Measurements from ENCODE around the gene CTSV.
"Not testable (repeated sequence)": the region's sequence is repeated elsewhere in the genome, so short reads cannot be mapped to it uniquely, and the experiment has no call there.

DNA sequence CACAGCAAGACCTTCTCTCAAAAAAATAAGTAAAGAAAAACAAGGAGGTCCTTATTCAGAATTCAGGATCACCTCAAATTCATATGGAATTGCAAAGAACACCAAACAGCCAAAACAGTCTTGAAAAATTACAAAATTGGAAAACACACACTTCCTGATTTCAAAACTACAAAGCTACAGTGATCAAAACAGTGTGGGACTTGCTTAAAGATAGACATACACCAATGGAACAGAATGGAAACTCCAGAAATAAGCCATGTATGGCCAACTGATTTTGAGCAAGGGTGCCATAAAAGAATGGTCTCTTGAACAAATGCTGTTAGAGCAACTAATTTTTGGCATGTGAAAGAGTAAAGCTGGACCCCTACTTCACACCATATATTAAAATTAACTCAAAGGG lies 36.7 kb downstream of the CTSV start:
- TF ChIP-seq, protein P1, sequence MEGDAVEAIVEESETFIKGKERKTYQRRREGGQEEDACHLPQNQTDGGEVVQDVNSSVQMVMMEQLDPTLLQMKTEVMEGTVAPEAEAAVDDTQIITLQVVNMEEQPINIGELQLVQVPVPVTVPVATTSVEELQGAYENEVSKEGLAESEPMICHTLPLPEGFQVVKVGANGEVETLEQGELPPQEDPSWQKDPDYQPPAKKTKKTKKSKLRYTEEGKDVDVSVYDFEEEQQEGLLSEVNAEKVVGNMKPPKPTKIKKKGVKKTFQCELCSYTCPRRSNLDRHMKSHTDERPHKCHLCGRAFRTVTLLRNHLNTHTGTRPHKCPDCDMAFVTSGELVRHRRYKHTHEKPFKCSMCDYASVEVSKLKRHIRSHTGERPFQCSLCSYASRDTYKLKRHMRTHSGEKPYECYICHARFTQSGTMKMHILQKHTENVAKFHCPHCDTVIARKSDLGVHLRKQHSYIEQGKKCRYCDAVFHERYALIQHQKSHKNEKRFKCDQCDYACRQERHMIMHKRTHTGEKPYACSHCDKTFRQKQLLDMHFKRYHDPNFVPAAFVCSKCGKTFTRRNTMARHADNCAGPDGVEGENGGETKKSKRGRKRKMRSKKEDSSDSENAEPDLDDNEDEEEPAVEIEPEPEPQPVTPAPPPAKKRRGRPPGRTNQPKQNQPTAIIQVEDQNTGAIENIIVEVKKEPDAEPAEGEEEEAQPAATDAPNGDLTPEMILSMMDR (IDR thresholded peaks at IDR 0.05): not testable (repeated sequence)
- TF ChIP-seq POLR2A (IDR thresholded peaks at IDR 0.05): not testable (repeated sequence)

Data from lower leg skin (tissue), 3 donors.